Keratinocyte (primary cell): Measurements from ENCODE around the gene MYH15. TPM values are rescaled to one million over a fixed set of nuclear protein-coding genes. Genes with fewer than 3 reads are reported as not detected.

ENCODE experiments used
- DNase-seq: peaks from one replicate; pipeline ENCODE4 v3.0.0-alpha.2; 2011; ENCODE audit warnings: low read depth, missing footprints, low spot score
- FAIRE-seq: peaks from 2 replicates; lab custom pipeline; 2011; peaks lifted over from hg19 to GRCh38; lab: Jason Lieb, UNC
- H2AFZ ChIP-seq: 2 replicates; pipeline ENCODE4 v1.6.0; 2012; ENCODE audit warnings: low read length, control low read depth, inconsistent platforms; ENCODE audit not compliant: control insufficient read depth
- H3K27ac ChIP-seq: 2 replicates; pipeline ENCODE4 v1.5.1; 2011; ENCODE audit warnings: low read length; ENCODE audit not compliant: control insufficient read depth, insufficient read depth
- H3K27me3 ChIP-seq: 3 replicates; pipeline ENCODE4 v1.6.0; 2011; ENCODE audit warnings: low read length; ENCODE audit not compliant: control insufficient read depth, insufficient read depth; ENCODE audit errors: extremely low read depth
- H3K36me3 ChIP-seq, 2 experiments: 2 replicates in 1 of 2; 3 replicates in 1 of 2; pipeline ENCODE4 v1.5.1; 2011; ENCODE audit warnings: low read length in 2 of 2, mild to moderate bottlenecking in 1 of 2; ENCODE audit not compliant: control insufficient read depth in 2 of 2, insufficient read depth in 2 of 2; ENCODE audit errors: extremely low read depth in 1 of 2
- H3K4me1 ChIP-seq: 3 replicates; pipeline ENCODE4 v1.5.1; 2011; ENCODE audit warnings: low read length; ENCODE audit not compliant: control insufficient read depth, insufficient read depth; ENCODE audit errors: extremely low read depth
- H3K4me2 ChIP-seq: 3 replicates; pipeline ENCODE4 v1.6.0; 2011; ENCODE audit warnings: low read depth, low read length; ENCODE audit not compliant: control insufficient read depth, insufficient read depth; ENCODE audit errors: extremely low read depth
- H3K4me3 ChIP-seq, 3 experiments: fragments of 200-600 bp in 1 of 3; sonication (generic) in 1 of 3; 2 replicates in 2 of 3; 3 replicates in 1 of 3; pipeline ENCODE4 v1.5.1; 2011 to 2016; ENCODE audit warnings: low read length in 3 of 3, mild to moderate bottlenecking in 3 of 3, control low read depth in 2 of 3, inconsistent platforms in 1 of 3, low read depth in 1 of 3, mixed read lengths in 1 of 3, mixed run types in 1 of 3, moderate library complexity in 1 of 3; ENCODE audit not compliant: control insufficient read depth in 2 of 3, insufficient read depth in 2 of 3; ENCODE audit errors: extremely low read depth in 1 of 3
- H3K79me2 ChIP-seq: 2 replicates; pipeline ENCODE4 v1.6.0; 2012; ENCODE audit warnings: low read length; ENCODE audit not compliant: control insufficient read depth, insufficient read depth
- H3K9ac ChIP-seq: 3 replicates; pipeline ENCODE4 v1.6.0; 2011; ENCODE audit warnings: low read length; ENCODE audit not compliant: control insufficient read depth, insufficient read depth; ENCODE audit errors: extremely low read depth
- H3K9me1 ChIP-seq: 3 replicates; pipeline ENCODE4 v1.6.0; 2011; ENCODE audit warnings: low read length; ENCODE audit not compliant: control insufficient read depth, insufficient read depth; ENCODE audit errors: extremely low read depth
- H3K9me3 ChIP-seq: 2 replicates; pipeline ENCODE4 v1.5.1; 2012; ENCODE audit warnings: low read depth, low read length; ENCODE audit not compliant: control insufficient read depth
- H4K20me1 ChIP-seq: 3 replicates; pipeline ENCODE4 v1.6.0; 2011; ENCODE audit warnings: low read length; ENCODE audit not compliant: control insufficient read depth, insufficient read depth; ENCODE audit errors: extremely low read depth
- CTCF ChIP-seq, 3 experiments: IDR thresholded peaks in 1 of 3; conservative IDR thresholded peaks in 1 of 3; optimal IDR thresholded peaks in 1 of 3; 2 replicates in 2 of 3; 3 replicates in 1 of 3; pipeline versions ENCODE3 to v1.5.1; 2011; ENCODE audit warnings: low read length in 3 of 3, mild to moderate bottlenecking in 3 of 3, moderate library complexity in 2 of 3, control low read depth in 1 of 3, inconsistent platforms in 1 of 3; ENCODE audit not compliant: insufficient read depth in 2 of 3; ENCODE audit errors: extremely low read depth in 1 of 3
- EZH2 ChIP-seq: IDR thresholded peaks from one replicate; pipeline ENCODE4 v1.6.1; 2012; ENCODE audit warnings: inconsistent platforms, mild to moderate bottlenecking, low read length, moderate library complexity
- dilution Hi-C: fragments of 300-500 bp; cut with MboI; formaldehyde crosslinking; loops from one replicate; pipeline ENCODE4 v1.7.0; 2020; ENCODE audit warnings: low sequenced_read_pairs; ENCODE audit not compliant: extremely low pct_ligation_motif_present
- polyA plus RNA-seq, 5 experiments: library from polyadenylated mRNA; depleted of rRNA in 3 of 5; stranded (reverse) in 3 of 5; stranded (forward) in 1 of 5; unstranded in 1 of 5; fragments of >200 nt; gene quantifications; 1 replicate in 1 of 5; 2 replicates in 3 of 5; 3 replicates in 1 of 5; pipeline versions ENCODE4 v1.2.1 to v1.2.3, GENCODE V29; 2011 to 2012; ENCODE audit warnings: missing spikeins in 2 of 5, low read depth in 1 of 5, low replicate concordance in 1 of 5

The MYH15 gene
- polyA plus RNA-seq, 1 donor (not counting 4 experiments of a cell fraction or from before 2014, with no cell fraction given), result 0.87 TPM

DNA sequence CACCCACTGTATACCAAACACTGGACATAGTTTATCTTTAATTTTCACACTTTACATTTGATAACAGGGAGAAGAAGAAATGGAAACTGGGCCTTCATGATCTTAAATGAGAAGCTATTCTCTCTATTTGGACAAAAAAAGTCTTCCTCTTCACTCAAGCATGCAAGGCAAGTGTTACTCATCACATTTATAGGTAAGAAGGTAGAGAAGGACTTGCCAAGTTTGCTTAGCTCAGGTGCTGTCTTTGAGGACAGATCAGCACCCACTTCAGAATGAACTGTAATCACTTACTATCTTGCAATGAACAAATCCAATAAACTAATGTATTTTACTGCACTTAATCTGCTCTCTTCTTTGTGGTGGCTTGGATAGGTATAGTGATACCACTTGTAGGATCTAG, 1.1 kb upstream of the MYH15 start:
- no peak overlapping the region for H2AFZ ChIP-seq
- H3K9me1 ChIP-seq, result no peaks in the 10 kb centered on the region
- FAIRE-seq (peak; percentile 13), DNase-seq (no peak)
- no peak overlapping the region for H3K4me3 ChIP-seq
- H3K9me3 ChIP-seq, result no peaks in the 10 kb centered on the region
- H3K9ac ChIP-seq, result no peak overlapping the region
- TF ChIP-seq EZH2, result no peak
- TF ChIP-seq CTCF (optimal IDR thresholded peaks at IDR 0.05 in 1 of 3, IDR thresholded peaks at IDR 0.05 in 1 of 3, conservative IDR thresholded peaks at IDR 0.05 in 1 of 3; ENCODE audit: extremely low read depth in 1 of 3, insufficient read depth in 2 of 3, low read length in 3 of 3), result no peak
- dilution Hi-C loops, result no loop called here
- no peaks in the 10 kb centered on the region for H3K27me3 ChIP-seq
- H3K4me1 ChIP-seq, result no peaks in the 10 kb centered on the region
- H4K20me1 ChIP-seq, result no peaks in the 10 kb centered on the region
- H3K79me2 ChIP-seq, result no peaks in the 10 kb centered on the region
- H3K4me2 ChIP-seq, result no peak overlapping the region
- H3K27ac ChIP-seq, result no peak overlapping the region
- H3K36me3 ChIP-seq, result no peaks in the 10 kb centered on the region

DNA sequence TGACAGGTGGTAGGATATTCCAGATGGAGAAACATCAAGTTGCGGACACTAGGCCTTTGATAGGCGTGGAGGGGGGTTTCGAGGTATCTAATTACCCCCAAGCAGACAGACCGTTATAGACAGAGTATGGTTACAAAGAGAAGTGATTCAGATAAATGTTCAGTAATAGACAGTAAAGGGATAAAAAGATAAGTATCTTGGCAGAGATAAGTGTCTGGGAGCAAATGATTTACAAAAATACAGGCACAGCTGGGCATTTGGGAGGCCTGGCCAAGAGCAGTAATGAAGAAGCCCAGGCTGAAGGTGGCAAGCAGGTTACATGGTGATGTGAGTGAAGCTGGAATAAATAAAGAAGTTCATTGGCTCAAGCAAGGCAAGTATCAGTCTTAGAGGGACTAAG, 659 bp upstream of the MYH15 start:
- no peak for FAIRE-seq
- Histone ChIP-seq H3K79me2 (no peaks in the 10 kb centered on the region), H3K36me3 (no peaks in the 10 kb centered on the region), H4K20me1 (no peaks in the 10 kb centered on the region), H3K27me3 (no peaks in the 10 kb centered on the region), H3K4me3 (no peak overlapping the region), H3K27ac (no peak overlapping the region), H3K4me1 (no peaks in the 10 kb centered on the region), H3K9me3 (no peaks in the 10 kb centered on the region), H3K4me2 (no peak overlapping the region), H3K9me1 (no peaks in the 10 kb centered on the region), H3K9ac (no peak overlapping the region), H2AFZ (no peak overlapping the region)
- dilution Hi-C loops, result no loop called here
- no peak for DNase-seq
- TF ChIP-seq CTCF (optimal IDR thresholded peaks at IDR 0.05 in 1 of 3, IDR thresholded peaks at IDR 0.05 in 1 of 3, conservative IDR thresholded peaks at IDR 0.05 in 1 of 3; ENCODE audit: extremely low read depth in 1 of 3, insufficient read depth in 2 of 3, low read length in 3 of 3), result no peak
